Fibroblast of villous mesenchyme (primary cell): ENCODE data around the gene KBTBD4. TPM values are rescaled to one million over a fixed set of nuclear protein-coding genes. Genes with fewer than 3 reads are reported as not detected.
A peak's percentile ranks its signal among the peaks of the same experiment; 100 is the strongest.

Experiments used
- DNase-seq: peaks from one replicate; pipeline ENCODE4 v3.0.0-alpha.2; 2010; ENCODE audit warnings: low read depth
- H3K4me3 ChIP-seq: 2 replicates; pipeline ENCODE4 v1.5.1; 2011; ENCODE audit warnings: low read depth, mild to moderate bottlenecking, low read length
- total RNA-seq: library from RNA; depleted of rRNA; stranded (reverse); fragments of >200 nt; gene quantifications from 2 replicates; pipeline ENCODE4 v1.2.3, GENCODE V29; 2012
- TF ChIP-seq, protein P1 (sequence below): IDR thresholded peaks from 2 replicates; pipeline ENCODE4 v1.5.1; 2012; ENCODE audit warnings: low read depth, mild to moderate bottlenecking, low read length; ENCODE audit not compliant: insufficient read depth

Gene KBTBD4
- total RNA-seq, 1 donor, result 24.2 TPM

DNA sequence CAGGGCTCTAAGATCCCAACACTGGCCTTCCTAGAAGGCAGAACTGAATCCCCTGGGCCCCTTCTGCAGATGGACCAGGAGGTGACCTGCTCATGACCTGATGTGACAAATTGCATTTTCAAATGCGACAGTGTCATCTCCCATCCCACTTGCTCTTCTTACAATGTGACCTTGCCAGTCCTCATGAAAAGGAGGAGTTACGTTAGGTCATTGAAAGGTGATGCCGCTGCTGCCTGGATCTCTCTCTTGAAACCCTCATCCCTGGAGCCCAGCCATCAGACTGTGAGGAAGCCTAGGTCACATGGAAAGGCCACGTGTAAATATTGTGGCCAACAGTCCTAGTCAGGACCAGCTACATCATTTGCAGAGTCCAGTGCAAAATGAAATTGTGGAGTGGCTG, 21.1 kb upstream of the KBTBD4 start:
- no peak overlapping the region for H3K4me3 ChIP-seq
- TF ChIP-seq, protein P1, sequence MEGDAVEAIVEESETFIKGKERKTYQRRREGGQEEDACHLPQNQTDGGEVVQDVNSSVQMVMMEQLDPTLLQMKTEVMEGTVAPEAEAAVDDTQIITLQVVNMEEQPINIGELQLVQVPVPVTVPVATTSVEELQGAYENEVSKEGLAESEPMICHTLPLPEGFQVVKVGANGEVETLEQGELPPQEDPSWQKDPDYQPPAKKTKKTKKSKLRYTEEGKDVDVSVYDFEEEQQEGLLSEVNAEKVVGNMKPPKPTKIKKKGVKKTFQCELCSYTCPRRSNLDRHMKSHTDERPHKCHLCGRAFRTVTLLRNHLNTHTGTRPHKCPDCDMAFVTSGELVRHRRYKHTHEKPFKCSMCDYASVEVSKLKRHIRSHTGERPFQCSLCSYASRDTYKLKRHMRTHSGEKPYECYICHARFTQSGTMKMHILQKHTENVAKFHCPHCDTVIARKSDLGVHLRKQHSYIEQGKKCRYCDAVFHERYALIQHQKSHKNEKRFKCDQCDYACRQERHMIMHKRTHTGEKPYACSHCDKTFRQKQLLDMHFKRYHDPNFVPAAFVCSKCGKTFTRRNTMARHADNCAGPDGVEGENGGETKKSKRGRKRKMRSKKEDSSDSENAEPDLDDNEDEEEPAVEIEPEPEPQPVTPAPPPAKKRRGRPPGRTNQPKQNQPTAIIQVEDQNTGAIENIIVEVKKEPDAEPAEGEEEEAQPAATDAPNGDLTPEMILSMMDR, result no peak
- no peak for DNase-seq

GRCh38 chr11:47595967-47596366, 17.2 kb upstream of the KBTBD4 start:
- TF ChIP-seq, protein P1, result no peak
- no peak overlapping the region for H3K4me3 ChIP-seq
- no peak for DNase-seq

GRCh38 chr11:47595029-47595428, 16.3 kb upstream of the KBTBD4 start:
- no peak for DNase-seq
- TF ChIP-seq, protein P1, result no peak
- no peak overlapping the region for H3K4me3 ChIP-seq

- TF ChIP-seq, protein P1, result no peak
- no peak for DNase-seq
- peak within 1 kb of the TSS; percentile 43 for H3K4me3 ChIP-seq
Measured at GRCh38 chr11:47593934-47594855, 15.4 kb upstream of the KBTBD4 start, which contains the start of gene C1QTNF4. TSS of gene C1QTNF4 (minus strand) at chr11:47594411. CDS start at chr11:47590810, 3,601 bp downstream.

- TF ChIP-seq, protein P1, result no peak
- DNase-seq, result no peak
- peak overlapping the region; percentile 43 for H3K4me3 ChIP-seq
Measured at GRCh38 chr11:47593492-47593933, 14.7 kb upstream of the KBTBD4 start.

GRCh38 chr11:47592970-47593369, 14.2 kb upstream of the KBTBD4 start:
- TF ChIP-seq, protein P1, result no peak
- DNase-seq, result no peak
- no peak overlapping the region for H3K4me3 ChIP-seq
